Stimulated activated CD4-positive, alpha-beta T cell treated with anti-CD3 and anti-CD28 coated beads, TNF-alpha, amount 100 ng/mL, for 4 hours (primary cell): ENCODE measurements around the gene SPATA2.
"Not testable (repeated sequence)": the region's sequence is repeated elsewhere in the genome, so short reads cannot be mapped to it uniquely, and the experiment has no call there.

Experiments
- DNase-seq, 3 experiments: peaks; one replicate each; pipeline ENCODE4 v3.0.0-alpha.2; 2020; ENCODE audit warnings: low read depth in 3 of 3

The SPATA2 gene

GRCh38 chr20:49885558-49886332 lies 29.6 kb downstream of the SPATA2 start:
- no peak for DNase-seq

DNA sequence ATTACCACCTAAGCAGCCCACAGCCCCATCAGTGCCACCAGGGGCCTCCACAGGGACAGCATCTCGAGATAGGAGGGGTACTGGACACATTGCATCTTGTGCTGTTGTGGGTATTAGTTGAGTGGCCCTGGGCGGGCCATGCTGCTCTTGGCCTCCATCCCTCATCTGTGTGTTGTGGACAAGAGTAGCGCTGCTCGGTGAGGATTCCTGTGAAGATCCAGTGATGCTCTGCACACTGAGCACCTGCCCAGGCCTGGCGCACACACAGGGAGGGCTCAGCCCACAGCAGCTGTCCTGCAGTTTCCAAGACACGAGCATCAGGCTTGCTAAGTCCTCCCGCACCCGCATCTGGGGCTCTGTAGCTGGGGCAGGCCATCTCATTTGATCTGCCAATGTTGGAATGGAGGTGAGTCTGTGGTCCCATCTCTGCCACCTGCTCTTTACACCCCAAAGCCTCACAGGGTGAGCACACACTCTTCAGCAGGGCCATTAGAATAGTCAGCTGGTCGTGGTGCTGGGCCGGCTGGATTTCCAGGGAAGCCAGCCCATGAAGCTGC lies 32.0 kb downstream of the SPATA2 start:
- DNase-seq = no peak

DNA sequence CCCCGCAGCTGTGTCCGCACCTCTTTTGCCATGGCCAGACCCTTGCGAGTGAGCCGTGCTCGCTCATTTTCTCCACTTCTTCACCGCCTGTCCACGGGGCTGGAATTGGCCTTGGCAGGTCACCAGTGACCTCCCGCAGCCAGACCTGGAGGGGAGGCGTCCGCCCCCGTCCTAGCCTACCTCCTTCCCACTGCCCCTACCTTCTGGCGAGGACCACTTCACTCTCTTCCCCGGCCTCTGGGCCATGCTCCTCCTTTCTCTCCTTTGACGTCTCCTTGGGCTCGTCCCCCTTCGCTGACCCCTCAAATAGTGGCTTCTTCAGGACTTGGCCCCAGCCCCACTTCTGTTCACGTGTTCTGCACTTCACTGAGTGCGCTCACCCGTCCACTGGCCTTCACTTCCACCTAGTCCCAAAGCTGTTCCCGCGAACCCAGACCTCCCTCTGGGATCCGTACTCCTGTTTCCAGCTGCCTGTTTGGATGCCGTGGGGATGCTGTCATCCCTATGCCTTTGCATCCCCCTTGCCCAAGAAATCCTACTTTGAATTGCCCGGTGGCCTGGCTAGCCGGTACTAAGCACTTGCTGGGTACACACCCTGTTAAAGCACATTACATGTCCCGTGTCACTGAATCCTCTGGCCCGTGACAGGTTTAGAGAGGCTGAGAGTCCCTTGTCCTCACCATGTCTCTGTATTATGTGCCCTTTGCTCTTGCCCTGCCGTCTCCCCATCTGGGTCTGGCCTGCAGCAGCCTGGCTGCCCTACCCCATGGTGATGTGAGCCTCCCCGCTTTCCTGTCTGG lies 33.0 kb downstream of the SPATA2 start:
- no peak for DNase-seq

GRCh38 chr20:49880724-49881445 lies 34.4 kb downstream of the SPATA2 start:
- no peak for DNase-seq

DNA sequence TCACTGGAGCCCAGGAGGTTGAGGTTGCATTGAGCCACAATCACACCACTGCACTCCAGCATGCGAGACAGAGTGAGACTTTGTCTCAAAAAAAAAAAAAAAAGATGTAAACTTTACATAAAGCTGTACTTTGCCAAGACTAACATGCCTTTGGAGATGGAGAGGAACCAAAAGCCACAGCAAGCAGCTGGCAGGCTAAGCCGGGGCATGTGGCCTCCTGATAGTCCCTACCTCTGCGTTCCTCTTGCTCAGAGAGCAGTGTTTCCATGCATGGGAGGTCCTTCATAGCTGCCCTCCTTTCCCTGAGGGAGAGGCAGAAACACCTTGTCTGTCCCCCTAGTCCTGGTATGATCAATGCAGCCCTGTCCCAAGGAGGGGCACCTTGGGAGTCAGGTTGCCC lies 35.2 kb downstream of the SPATA2 start:
- DNase-seq = no peak

DNA sequence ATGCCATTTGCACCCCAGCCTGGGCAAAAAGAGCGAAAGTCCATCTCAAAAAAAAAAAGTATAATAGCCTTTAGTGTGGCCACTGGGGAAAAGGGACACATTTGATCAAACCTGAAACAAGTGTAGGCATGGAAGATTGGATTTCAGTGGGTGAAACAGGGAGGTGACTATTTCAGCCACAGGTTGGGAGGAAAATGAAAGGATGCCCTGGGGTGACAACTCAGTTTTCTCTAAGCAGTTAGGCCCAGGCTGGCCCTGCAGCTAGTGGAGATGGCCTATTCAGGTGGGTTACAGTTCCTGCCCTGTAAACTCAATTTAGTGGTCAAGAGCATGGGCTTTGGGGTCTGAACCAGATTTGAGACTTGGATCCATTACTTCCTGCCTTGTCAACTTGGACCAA lies 36.4 kb downstream of the SPATA2 start:
- no peak for DNase-seq

- no peak for DNase-seq
Measured at GRCh38 chr20:49877386-49877921, 37.9 kb downstream of the SPATA2 start.

GRCh38 chr20:49874696-49875095 lies 40.6 kb downstream of the SPATA2 start:
- DNase-seq = no peak

DNA sequence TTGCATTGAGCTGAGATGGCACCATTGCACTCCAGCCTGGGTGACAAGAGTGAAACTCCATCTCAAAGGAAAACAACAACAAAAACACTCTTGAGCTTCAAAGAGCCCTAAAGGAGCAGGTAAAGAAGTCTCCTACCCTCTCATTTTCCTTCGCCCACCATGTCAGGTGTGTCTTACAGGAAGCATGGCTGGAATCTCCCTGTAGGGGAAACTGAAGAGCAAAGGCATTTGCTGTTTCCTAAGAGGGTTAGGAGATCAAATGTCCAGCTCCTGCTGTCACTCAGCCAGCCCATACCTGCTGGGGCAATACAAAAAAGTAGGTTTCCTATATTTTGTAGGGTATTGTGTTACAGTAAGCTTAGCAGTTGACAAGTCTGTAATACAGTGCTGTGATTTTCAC lies 43.3 kb downstream of the SPATA2 start:
- DNase-seq = no peak

DNA sequence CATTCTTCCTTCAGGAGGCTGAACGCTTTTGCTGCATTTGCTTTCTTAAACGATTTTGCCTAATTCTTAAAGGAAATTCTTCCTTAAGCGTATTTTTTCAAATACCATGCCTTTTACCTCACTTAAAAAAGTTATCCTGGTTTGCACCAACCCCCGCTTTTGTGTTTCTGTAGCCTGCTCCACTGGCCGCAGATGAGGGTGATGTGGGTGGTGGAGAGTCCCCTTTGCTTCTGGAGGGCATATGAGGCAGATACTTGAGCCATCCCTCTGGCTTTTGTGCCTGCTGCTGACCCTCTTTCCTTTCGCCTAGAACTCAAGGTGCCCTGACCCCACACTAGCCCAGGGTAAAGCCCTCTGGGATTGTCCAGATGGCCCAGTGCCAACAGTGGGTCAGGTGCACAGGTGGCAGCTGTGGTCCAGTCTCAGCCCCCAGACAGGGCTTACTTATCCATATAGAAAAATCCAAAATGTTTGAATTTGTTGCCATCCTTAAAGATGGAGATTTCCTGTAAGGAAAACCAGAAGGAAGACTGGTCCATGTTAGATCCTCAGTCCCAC lies 43.9 kb downstream of the SPATA2 start:
- no peak for DNase-seq

GRCh38 chr20:49870261-49870660 lies 45.1 kb downstream of the SPATA2 start:
- DNase-seq = no peak

- no peak for DNase-seq
Measured at GRCh38 chr20:49868964-49869363, 46.4 kb downstream of the SPATA2 start.

GRCh38 chr20:49868538-49868937 lies 46.8 kb downstream of the SPATA2 start:
- DNase-seq = no peak

- no peak for DNase-seq
Measured at GRCh38 chr20:49867453-49868215, 47.7 kb downstream of the SPATA2 start.

- no peak for DNase-seq
Measured at GRCh38 chr20:49866051-49866450, 49.3 kb downstream of the SPATA2 start.

DNA sequence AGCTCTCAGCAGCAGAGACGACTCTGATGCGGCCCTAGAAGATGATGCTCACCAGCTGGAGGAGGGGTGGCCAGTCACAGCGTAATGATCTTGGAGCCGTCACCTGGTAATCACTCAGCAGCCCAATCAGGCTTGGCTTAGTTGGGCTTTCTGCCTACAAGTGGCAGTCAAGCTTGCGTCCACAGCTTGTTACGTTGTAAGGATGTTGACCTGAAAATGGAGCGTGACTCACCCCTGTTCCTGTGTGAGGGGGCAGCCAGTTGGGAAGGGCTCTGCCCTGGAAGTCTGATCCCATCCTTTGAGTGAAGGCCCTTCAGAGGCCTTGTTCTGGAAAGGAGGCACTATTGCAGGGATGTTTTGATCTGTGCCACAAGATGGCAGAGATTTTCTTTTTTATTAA lies 49.8 kb downstream of the SPATA2 start:
- no peak for DNase-seq

DNA sequence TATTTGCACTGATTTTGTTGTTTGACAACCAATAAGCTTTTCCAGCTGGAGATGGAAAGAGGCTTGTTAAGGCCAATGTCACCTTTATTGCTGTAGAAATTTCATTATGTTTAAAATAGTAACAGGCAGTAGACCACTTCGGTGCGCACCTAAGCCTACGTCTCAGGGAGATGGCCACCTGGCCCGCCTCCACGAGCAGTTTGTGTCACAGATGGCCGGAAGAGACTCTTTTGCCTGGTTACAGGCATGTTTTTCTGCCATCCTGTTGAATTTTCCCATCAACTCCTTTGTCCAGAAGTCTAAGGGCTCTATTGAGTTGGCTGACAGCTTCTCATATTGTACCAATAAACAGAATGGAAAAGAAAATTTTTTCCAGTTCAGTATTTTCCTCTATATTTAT lies 51.7 kb downstream of the SPATA2 start:
- no peak for DNase-seq

GRCh38 chr20:49862607-49863200 lies 52.6 kb downstream of the SPATA2 start:
- no peak for DNase-seq

DNA sequence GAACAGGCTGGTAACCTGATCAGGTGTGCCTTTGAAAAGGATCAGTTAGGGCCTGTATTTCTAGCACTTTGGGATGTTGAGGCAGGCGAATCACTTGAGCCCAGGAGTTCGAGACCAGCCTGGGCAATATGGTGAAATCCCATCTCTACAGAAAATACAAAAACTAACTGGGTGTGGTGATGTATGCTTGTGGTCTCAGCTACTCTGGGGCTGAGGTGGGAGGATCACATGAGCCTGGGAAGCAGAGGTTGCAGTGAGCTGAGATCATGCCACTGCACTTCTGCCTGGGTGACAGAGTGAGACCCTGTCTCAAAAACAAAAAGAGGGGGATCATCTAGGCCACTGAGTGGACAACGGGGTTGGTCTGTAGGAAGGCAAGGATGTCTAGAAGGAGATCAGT lies 54.1 kb downstream of the SPATA2 start:
- not testable (repeated sequence) for DNase-seq

DNA sequence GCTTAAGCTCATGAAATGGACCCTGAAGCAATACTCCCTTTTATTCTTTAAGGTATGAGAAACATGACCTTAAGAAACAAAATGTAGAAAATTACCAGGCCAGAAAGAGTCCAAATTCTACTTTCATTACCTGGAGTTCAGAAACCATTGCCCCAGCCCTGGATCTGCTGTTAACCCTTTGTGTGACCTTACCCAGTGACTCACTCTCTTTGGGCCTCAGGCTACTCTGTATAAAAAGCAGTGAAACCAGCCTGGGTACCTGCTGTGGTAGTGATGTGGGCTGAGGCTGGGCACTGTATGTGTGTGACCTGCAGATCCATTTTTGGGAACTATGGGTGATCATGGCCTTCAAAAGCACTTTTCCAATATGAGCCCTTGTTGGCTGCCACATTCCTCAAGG lies 55.5 kb downstream of the SPATA2 start:
- no peak for DNase-seq
